ENCODE results near the gene ZNF628. TPM values are rescaled to one million over a fixed set of nuclear protein-coding genes. Genes with fewer than 3 reads are reported as not detected.

Gene ZNF628
- total RNA-seq, 1 donor from 2014 or later, result 1.1 TPM

DNA sequence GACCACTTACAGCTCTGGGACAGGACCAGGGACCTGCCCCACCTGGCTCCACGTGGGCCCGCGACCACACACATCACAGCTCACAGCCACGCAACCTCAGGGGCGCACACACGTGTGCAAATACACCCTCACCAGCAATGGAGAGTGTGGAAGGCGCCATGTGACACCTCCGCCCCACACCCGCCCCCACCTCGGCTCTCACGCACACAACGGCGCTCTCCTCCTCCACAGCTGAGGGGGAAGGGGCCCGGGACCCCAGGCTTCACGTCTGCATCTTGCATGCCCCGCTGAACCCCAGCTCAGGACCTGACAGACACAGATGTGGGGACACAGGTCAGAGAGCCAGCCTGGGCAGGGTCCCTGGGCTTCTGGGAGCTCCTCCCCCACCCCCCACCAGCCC is 26.9 kb upstream of the ZNF628 start:
- DNase-seq (ENCODE audit: low read depth, low spot score), result no peak

DNA sequence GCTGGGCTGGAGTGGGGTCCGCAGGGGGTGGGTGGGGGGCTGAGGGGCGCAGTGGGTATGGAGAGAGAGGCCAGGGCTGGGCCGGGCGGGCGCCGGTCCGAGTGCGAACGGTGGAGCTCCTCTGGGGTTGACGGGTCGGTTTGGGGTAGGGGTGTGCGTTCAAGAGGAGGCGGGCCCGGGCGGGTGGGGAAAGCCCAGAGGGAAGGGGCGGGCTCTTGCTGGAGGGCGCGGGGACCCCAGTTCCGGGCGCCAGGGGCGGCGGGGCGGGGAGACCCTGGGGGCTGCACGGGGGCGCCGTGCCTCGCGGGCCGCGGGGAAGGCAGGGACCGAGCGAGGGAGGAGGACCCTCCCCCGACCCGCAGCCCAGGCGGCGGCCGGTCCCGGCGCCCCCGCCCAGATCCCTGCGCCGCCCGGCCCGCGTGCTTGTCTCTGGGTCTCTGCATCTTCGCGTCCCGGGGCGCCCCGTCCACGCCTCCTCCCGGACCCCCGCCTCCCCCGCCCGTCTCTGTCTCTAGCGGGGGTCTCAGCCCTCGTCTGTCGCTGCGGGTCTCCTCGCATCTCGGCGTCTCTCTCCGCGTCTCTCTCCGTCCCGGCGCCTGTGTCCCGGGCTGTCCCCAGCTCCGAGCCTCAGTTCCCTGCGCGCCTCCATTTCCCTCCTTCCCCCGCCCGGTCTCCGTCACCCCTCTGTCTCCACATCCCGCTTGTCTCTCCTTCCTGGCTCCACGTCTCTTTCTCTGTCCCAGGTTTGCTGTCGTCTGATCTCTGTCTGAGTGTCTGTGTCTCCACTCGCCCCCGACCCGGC is 25.1 kb upstream of the ZNF628 start:
- DNase-seq (ENCODE audit: low read depth, low spot score), result no peak

DNA sequence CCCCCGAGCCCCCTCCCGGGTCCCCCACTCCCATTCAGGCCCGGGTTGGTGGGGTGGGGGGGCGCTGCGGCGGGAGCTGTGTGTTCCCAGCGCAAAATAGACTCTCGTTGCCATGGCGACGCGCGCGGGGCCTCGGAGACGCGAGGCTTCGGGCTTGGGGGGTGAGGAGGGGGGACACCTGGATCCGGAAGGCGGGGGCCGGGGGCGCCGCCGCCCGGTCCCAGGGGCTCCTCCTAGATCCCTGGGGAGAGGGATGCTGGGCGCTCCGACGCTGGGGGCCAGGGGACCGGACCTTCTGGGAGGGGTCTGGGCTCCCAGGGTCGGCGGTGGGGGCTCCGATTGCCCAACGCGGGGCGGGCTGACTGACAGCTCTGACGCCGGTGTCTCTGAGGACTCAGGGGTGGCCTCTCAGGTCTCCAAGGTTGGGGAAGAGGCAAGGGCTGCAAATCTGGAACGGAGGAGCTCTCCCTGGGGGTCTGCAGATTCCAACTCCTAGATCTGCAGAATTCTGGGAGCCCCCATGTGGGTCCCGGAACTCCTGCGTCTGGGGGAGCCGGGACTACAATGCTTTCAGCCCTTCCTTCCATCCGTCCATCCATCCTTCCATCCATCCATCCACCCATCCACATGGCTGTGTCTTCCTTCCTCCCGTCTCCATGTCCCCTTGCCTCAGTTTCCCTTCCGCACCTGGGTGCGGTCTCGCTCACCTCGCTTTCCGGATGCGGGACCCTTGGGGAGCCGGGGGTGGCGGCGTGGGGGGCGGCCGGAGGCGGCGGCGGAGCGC is 24.3 kb upstream of the ZNF628 start:
- no peak for DNase-seq (ENCODE audit: low read depth, low spot score)

DNA sequence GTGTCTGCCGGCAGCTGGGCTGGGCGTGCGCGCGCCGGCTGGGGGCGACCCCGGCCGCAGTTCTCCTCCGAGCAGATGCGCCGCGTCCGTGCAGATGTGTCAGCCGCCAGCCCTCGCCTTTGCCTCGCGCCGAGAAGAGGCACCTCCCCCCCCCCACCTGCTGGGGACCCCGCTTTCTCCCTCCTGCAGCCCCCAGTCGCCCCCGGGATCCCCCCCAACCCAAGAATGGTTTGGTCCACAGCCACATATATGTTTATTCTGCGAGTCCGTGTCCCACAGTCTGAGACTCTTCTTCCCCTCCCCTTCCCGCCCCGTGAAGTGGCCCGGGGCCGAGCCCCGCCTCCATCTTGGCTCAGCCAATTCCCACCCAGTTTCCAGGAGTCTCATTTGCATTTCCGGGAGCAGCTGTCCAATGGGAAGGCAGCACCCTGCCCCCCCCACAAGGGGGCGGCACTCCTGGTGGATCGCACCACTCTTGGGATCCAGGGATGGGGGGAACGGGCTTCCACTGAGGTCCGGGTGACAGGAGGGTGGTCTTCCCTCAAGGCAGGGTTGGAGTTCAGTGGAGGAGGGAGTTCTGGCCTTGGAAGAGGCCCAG is 23.6 kb upstream of the ZNF628 start:
- no peak for DNase-seq (ENCODE audit: low read depth, low spot score)

DNA sequence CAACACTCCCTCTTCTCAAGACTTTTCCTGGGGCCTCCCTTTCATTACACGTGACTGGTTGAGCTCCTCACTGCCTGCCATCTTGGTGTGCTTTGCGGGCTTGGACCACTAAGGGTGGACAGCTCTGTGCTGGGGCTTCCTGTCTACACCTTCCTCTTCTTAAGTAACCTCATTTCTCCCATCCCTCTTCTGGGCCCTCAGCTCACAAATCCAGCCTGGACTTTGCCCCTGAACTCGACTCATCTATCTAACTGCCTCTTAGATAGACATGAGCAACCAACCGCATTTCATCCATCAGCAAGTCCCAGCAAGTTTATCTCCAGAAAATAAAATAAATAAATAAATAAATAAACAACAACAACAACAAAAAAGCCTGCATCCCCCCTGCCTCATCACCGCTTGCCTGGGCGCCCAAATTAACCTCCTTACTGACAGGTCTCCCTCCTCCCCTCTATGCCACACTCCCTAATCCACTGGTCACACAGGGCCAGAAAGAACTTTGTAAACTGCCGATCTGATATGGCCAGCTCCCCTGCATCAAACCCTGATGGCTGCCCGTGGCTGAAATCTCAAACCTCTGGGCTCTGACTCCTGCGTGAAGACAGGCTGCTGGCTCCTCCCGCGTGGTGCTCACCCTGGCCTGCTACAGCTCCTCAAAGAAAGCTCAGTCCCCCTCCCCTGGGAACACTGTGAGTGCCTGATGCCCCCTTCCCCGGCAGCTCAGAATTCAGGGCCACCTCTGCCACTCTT is 22.7 kb upstream of the ZNF628 start:
- no peak for DNase-seq (ENCODE audit: low read depth, low spot score)

GRCh38 chr19:55454787-55455243 is 21.6 kb upstream of the ZNF628 start:
- DNase-seq (ENCODE audit: low read depth, low spot score), result no peak

- DNase-seq (ENCODE audit: low read depth, low spot score), result no peak
Measured at GRCh38 chr19:55455576-55456235, 20.7 kb upstream of the ZNF628 start.

- DNase-seq (ENCODE audit: low read depth, low spot score), result no peak
Measured at GRCh38 chr19:55456347-55456746, 20.1 kb upstream of the ZNF628 start.

DNA sequence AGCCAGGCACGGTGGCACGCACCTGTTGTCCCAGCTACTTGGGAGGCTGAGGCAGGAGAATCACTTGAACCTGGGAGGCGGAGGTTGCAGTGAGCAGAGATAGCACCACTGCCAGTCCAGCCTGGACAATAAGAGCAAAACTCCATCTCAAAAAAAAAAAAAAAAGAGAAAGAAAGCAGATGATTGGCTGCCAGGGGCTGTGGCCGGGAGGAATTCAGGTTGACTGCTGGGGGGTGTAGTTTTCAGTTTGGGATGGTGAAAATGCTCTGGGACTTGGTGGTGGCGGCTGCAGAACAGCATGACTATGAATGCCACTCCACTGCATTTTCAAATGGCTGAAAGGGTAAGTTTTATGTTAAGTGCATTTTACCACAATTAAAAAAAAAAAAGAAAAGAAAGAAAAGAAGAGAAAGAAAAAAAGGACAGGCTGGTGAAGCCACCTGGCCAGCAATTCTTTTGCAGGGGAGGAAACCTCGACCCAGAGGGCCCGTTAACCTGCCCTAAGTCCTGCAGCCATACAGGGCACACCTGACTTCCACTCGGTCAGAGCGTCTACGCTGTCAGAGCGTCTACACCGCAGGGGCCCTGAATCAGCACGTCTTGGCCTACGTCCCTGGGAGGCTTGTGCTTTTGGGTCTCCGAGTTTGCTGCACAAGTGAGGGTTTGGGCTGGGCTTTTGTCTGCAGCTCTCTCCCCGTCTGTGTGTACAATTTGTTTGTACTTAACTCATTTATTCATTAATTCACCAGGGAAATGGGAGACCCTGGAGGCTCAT is 18.5 kb upstream of the ZNF628 start:
- DNase-seq (ENCODE audit: low read depth, low spot score), result no peak

GRCh38 chr19:55459551-55459949 is 16.9 kb upstream of the ZNF628 start:
- DNase-seq (ENCODE audit: low read depth, low spot score), result no peak

GRCh38 chr19:55459950-55460657 is 16.3 kb upstream of the ZNF628 start:
- no peak for DNase-seq (ENCODE audit: low read depth, low spot score)

- DNase-seq (ENCODE audit: low read depth, low spot score), result no peak
Measured at GRCh38 chr19:55460670-55461258, 15.7 kb upstream of the ZNF628 start.

DNA sequence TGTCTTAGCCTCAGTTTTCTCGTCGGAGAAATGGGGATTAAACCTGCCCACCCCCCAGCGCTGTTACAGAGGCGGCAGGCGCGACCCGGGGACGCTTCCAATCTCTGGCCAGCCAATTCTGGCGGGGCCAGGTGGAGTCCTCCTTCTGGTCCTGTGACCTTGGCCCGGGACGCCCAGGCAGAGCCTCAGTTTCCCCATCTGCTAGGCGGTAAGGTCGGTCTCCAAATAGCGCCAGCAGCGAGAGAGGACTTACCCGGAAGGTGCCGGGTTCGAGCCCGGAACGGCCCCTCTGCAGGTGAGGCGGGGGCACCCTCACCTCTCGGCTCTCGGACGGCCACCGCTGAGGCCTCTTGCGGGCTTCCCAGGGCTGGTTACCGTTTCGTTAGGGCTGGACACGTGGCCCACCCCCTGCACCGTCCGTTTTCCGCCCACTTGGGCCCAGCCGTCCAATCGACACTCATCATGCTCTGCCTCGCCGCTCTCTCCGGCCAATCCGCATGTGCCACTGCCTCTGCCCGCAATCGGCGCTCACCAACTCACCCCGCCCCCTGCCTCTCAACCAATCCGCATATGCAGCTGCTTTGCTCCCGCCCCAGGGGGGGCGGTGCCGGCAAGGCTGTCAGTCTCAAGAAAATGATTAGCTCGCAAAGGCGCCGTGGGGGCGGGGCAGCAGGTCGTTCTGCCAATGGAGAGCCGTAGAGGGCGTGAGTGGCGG is 15.0 kb upstream of the ZNF628 start, which contains the start of gene ISOC2:
TSS of gene ISOC2 (minus strand) at position 384 of the 715 bp plus-strand sequence. CDS start 5,156 bp downstream, outside the sequence.
- peak; percentile 99 for DNase-seq (ENCODE audit: low read depth, low spot score)

DNA sequence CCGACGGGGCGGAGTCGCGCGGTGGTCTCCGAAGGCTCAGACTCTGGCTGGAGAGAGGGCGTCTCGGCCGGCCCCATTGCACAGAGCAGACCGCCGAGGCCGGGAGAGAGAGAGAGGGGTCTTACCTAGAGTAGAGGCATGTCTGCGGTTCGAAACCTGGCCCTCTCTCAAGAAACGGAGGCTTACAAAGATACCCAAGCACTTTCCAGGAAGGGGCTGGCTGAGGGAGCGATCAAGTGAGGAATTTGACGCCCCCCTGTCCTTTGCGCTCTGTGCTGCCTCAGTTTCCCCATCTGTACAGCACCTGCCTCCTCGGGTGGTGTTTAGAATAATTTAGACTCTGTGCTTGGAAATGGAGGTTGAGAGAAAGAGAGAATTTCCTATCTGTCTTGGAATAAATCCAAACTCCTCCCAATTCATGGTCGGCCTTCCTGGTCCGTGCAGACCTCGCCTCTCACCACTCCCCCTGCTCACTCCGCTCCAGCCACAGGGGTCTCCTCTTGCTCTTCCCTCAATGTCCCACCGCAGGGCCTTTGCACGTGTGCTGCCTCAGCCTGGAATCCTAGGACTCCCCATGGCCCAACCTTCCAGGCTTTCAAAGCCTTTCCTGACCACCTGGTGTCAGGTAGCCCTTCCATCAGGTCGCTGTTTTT is 14.3 kb upstream of the ZNF628 start:
- DNase-seq (ENCODE audit: low read depth, low spot score), result no peak

GRCh38 chr19:55462722-55463121 is 13.7 kb upstream of the ZNF628 start:
- DNase-seq (ENCODE audit: low read depth, low spot score), result no peak

GRCh38 chr19:55463583-55464031 is 12.8 kb upstream of the ZNF628 start:
- DNase-seq (ENCODE audit: low read depth, low spot score), result no peak

DNA sequence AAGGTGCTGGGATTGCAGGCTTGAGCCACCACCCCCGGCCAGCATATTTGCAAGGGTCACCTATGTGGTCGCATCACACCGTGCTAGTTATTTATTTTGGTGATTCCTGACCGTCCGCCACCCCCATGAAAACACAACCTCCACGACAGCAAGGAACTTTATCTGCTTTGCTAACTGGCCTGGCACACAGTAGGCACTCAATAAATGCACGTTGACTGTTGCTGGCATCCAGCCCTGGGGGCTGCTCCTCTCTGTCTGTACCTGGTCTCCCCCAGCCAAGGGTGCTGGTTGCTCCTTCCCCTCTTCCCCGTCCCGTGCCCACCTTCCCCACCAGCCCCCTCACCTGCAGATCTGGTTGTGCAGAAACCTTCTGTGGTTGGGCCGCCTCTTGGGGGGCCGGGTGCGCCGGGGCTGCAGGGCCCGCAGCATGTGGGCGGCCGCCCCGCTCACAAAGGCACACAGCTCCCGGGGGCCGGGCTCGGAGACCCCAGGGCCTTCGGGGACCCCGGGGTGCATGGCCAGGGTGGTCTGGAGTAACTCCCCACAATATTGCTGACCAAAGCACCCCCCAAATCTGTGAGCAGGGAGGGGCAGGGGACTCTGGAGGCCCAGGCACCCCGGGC is 12.3 kb upstream of the ZNF628 start:
- DNase-seq (ENCODE audit: low read depth, low spot score), result no peak
